H1 (cell line): ENCODE measurements around the gene TMEM258. TPM values are rescaled to one million over a fixed set of nuclear protein-coding genes. Genes with fewer than 3 reads are reported as not detected.

ENCODE experiments used
- CTCF ChIA-PET: fragments of 300-600 bp; sonication (Branson Sonifier 250); formaldehyde crosslinking; loops from one replicate; lab custom pipeline; 2021; ENCODE audit not compliant: partially characterized antibody; lab: Charles Lee
- POLR2A ChIA-PET: fragments of 300-600 bp; sonication (Branson Sonifier 250); formaldehyde crosslinking; loops from one replicate; lab custom pipeline; 2021; ENCODE audit warnings: inconsistent platforms; ENCODE audit not compliant: partially characterized antibody; lab: Charles Lee
- DNase-seq, 2 experiments: peaks; one replicate each; pipeline versions ENCODE4 v3.0.0 to v3.0.0-alpha.2; 2010 to 2022; ENCODE audit warnings: low spot score in 2 of 2, low read depth in 1 of 2, mixed read lengths in 1 of 2
- FAIRE-seq: peaks from 2 replicates; lab custom pipeline; 2011; peaks lifted over from hg19 to GRCh38; lab: Jason Lieb, UNC
- H2AFZ ChIP-seq: 2 replicates; pipeline ENCODE4 v1.8.1; 2012; ENCODE audit warnings: low read length, inconsistent platforms
- H2AK5ac ChIP-seq: 2 replicates; pipeline ENCODE4 v1.6.1; 2013; ENCODE audit warnings: low read depth, low read length
- H2BK120ac ChIP-seq: replicated peaks from 2 replicates; pipeline ENCODE3; 2013; ENCODE audit warnings: low read depth, low read length, inconsistent platforms
- H2BK12ac ChIP-seq: 2 replicates; pipeline ENCODE4 v1.6.1; 2013; ENCODE audit warnings: low read depth, low read length
- H2BK15ac ChIP-seq: 2 replicates; pipeline ENCODE4 v1.6.1; 2013; ENCODE audit warnings: low read length
- H2BK20ac ChIP-seq: 2 replicates; pipeline ENCODE4 v1.6.1; 2013; ENCODE audit warnings: low read length
- H2BK5ac ChIP-seq: 2 replicates; pipeline ENCODE4 v1.6.1; 2013; ENCODE audit warnings: low read depth, low read length
- H3K14ac ChIP-seq: 2 replicates; pipeline ENCODE4 v1.6.1; 2013; ENCODE audit warnings: inconsistent platforms; ENCODE audit not compliant: insufficient read length
- H3K18ac ChIP-seq: 2 replicates; pipeline ENCODE4 v1.6.1; 2013; ENCODE audit warnings: low read length; ENCODE audit errors: extremely low read depth
- H3K23ac ChIP-seq: 2 replicates; pipeline ENCODE4 v1.6.1; 2013; ENCODE audit warnings: inconsistent platforms; ENCODE audit not compliant: insufficient read length
- H3K23me2 ChIP-seq: 2 replicates; pipeline ENCODE4 v1.6.1; 2013; ENCODE audit warnings: low read depth, low read length
- H3K27ac ChIP-seq: 2 replicates; pipeline ENCODE4 v1.6.1; 2011; ENCODE audit warnings: low read depth, low read length, inconsistent platforms
- H3K27me3 ChIP-seq, 4 experiments: replicated peaks in 1 of 4; 1 replicate in 1 of 4; 2 replicates in 3 of 4; pipeline versions ENCODE4 v1.6.1 to v1.8.1; 2011 to 2013; ENCODE audit warnings: low read length in 3 of 4, mild to moderate bottlenecking in 3 of 4, inconsistent platforms in 2 of 4, mixed read lengths in 2 of 4, moderate library complexity in 1 of 4; ENCODE audit not compliant: control insufficient read depth in 3 of 4, insufficient read depth in 3 of 4; ENCODE audit errors: extremely low read depth in 1 of 4
- H3K36me3 ChIP-seq, 4 experiments: 2 replicates each; pipeline versions ENCODE4 v1.6.1 to v1.8.1; 2011 to 2013; ENCODE audit warnings: mild to moderate bottlenecking in 4 of 4, low read length in 3 of 4, moderate library complexity in 2 of 4, control low read depth in 1 of 4, inconsistent platforms in 1 of 4; ENCODE audit not compliant: insufficient read depth in 4 of 4, control insufficient read depth in 2 of 4
- H3K4ac ChIP-seq: replicated peaks from 2 replicates; pipeline ENCODE3; 2013; ENCODE audit warnings: low read length, low read depth, mixed read lengths, inconsistent platforms; ENCODE audit not compliant: insufficient read length
- H3K4me1 ChIP-seq, 4 experiments: replicated peaks in 1 of 4; 1 replicate in 1 of 4; 2 replicates in 3 of 4; pipeline versions ENCODE4 v1.6.1 to v1.8.1; 2011 to 2013; ENCODE audit warnings: low read length in 3 of 4, inconsistent platforms in 2 of 4, mixed read lengths in 1 of 4; ENCODE audit not compliant: insufficient read depth in 4 of 4, control insufficient read depth in 3 of 4
- H3K4me2 ChIP-seq, 2 experiments: 2 replicates each; pipeline versions ENCODE4 v1.6.1 to v1.8.1; 2011 to 2013; ENCODE audit warnings: low read depth in 2 of 2, low read length in 2 of 2, control low read depth in 1 of 2, inconsistent platforms in 1 of 2, mild to moderate bottlenecking in 1 of 2; ENCODE audit not compliant: insufficient read depth in 1 of 2
- H3K4me3 ChIP-seq, 4 experiments: fragments of 200-600, 300-600 bp in 1 of 4; sonication (generic), shearing (Covaris generic), sonication (Bioruptor Twin) in 1 of 4; 2 replicates each; pipeline versions ENCODE4 v1.5.1 to v1.8.1; 2011 to 2016; ENCODE audit warnings: low read length in 4 of 4, low read depth in 3 of 4, control low read depth in 2 of 4, inconsistent platforms in 2 of 4, mild to moderate bottlenecking in 2 of 4, mixed read lengths in 1 of 4, moderate library complexity in 1 of 4; ENCODE audit not compliant: insufficient read depth in 2 of 4; ENCODE audit errors: extremely low read depth in 1 of 4
- H3K56ac ChIP-seq: replicated peaks from 2 replicates; pipeline ENCODE3; 2013; ENCODE audit warnings: low read depth, mild to moderate bottlenecking, mixed read lengths, low read length, inconsistent platforms; ENCODE audit not compliant: insufficient read length
- H3K79me1 ChIP-seq: 2 replicates; pipeline ENCODE4 v1.6.1; 2013; ENCODE audit warnings: low read depth, low read length, control low read depth
- H3K79me2 ChIP-seq, 2 experiments: 2 replicates each; pipeline versions ENCODE4 v1.6.1 to v1.8.1; 2012 to 2013; ENCODE audit warnings: low read length in 2 of 2, mild to moderate bottlenecking in 2 of 2, inconsistent platforms in 1 of 2; ENCODE audit not compliant: insufficient read depth in 2 of 2, control insufficient read depth in 1 of 2
- H3K9ac ChIP-seq, 4 experiments: replicated peaks in 1 of 4; 1 replicate in 1 of 4; 2 replicates in 3 of 4; pipeline versions ENCODE4 v1.6.1 to v1.8.1; 2011 to 2013; ENCODE audit warnings: low read depth in 3 of 4, low read length in 3 of 4, control low read depth in 2 of 4, mild to moderate bottlenecking in 2 of 4, moderate library complexity in 2 of 4, inconsistent platforms in 1 of 4; ENCODE audit errors: extremely low read depth in 1 of 4
- H3K9me3 ChIP-seq, 2 experiments: 2 replicates each; pipeline versions ENCODE4 v1.6.1 to v1.8.1; 2012 to 2013; ENCODE audit warnings: mild to moderate bottlenecking in 2 of 2, moderate library complexity in 2 of 2, control low read depth in 1 of 2, inconsistent platforms in 1 of 2, low read depth in 1 of 2, low read length in 1 of 2, mixed read lengths in 1 of 2; ENCODE audit not compliant: insufficient read depth in 2 of 2
- H4K20me1 ChIP-seq, 2 experiments: replicated peaks in 1 of 2; 2 replicates each; pipeline versions ENCODE3 to v1.8.1; 2011 to 2013; ENCODE audit warnings: inconsistent platforms in 2 of 2, low read length in 2 of 2, mild to moderate bottlenecking in 1 of 2; ENCODE audit not compliant: insufficient read depth in 2 of 2, control insufficient read depth in 1 of 2
- H4K5ac ChIP-seq: 2 replicates; pipeline ENCODE4 v1.6.1; 2013; ENCODE audit warnings: low read length, low read depth, mixed read lengths, inconsistent platforms; ENCODE audit not compliant: insufficient read length
- H4K8ac ChIP-seq: 2 replicates; pipeline ENCODE4 v1.8.0; 2013; ENCODE audit warnings: mild to moderate bottlenecking, moderate library complexity, low read length, inconsistent platforms; ENCODE audit not compliant: insufficient read depth; ENCODE audit errors: extremely low read depth
- H4K91ac ChIP-seq: replicated peaks from 2 replicates; pipeline ENCODE3; 2013; ENCODE audit warnings: low read length, mixed read lengths, inconsistent platforms; ENCODE audit not compliant: insufficient read length
- whole genome bisulfite sequencing, 2 experiments: shearing (Covaris generic) in 1 of 2; methylation state at CpG; one replicate each; pipeline versions ENCODE4 v1.1.6 to v1.1.7; 2013 to 2015; ENCODE audit warnings: low lambda C conversion rate in 2 of 2, mixed read lengths in 2 of 2, inconsistent platforms in 1 of 2, low coverage in 1 of 2, missing lambda C conversion rate in 1 of 2; ENCODE audit not compliant: insufficient replicate concordance in 2 of 2, insufficient coverage in 1 of 2, insufficient read length in 1 of 2; ENCODE audit errors: extremely low coverage in 1 of 2, missing lambda C conversion rate in 1 of 2; 5-methylcytosine and 5-hydroxymethylcytosine counted together
- polyA plus RNA-seq, 7 experiments: library from polyadenylated mRNA; depleted of rRNA in 3 of 7; stranded (reverse) in 5 of 7; unstranded in 2 of 7; fragments of >200 nt in 5 of 7; fragments of 200-250 nt in 2 of 7; gene quantifications; 1 replicate in 5 of 7; 2 replicates in 1 of 7; 4 replicates in 1 of 7; pipeline versions ENCODE4 v1.2.1 to v1.2.3, GENCODE V29; 2011 to 2013; ENCODE audit warnings: missing spikeins in 2 of 7, mixed read lengths in 2 of 7
- total RNA-seq: library from RNA; stranded (reverse); fragmentation: NEBNext Ultra II Directional; extraction: Animal tissue kit (Norgen Biotek cat#: 25700); gene quantifications from 2 replicates; pipeline ENCODE4 v1.2.1, GENCODE V29; 2021

TMEM258 gene
- total and polyA plus RNA-seq, 2 of the 8 experiments (the other 6 are each of a cell fraction or from before 2014, with no cell fraction given): 186 to 759 TPM

GRCh38 chr11:61840371-61840770 lies 48.0 kb upstream of the TMEM258 start:
- 91% methylated on average over 7 of the region's 7 CpGs; no CpG with 5 or more reads in 1 of the 2 experiments for WGBS, 2 experiments
- CTCF ChIA-PET: interaction anchor here (1.1 to 1.2 kb wide), 2 partner anchors 11 to 40 kb away, joined by 3 read pairs; no protein-coding TSS in a partner anchor
- Histone ChIP-seq H2BK120ac (no peak overlapping the region), H2AFZ (no peak overlapping the region), H3K14ac (no peak overlapping the region), H3K4ac (no peak overlapping the region), H3K27me3 (no peaks in the 10 kb centered on the region; a peak in 1 of 7 replicates), H3K56ac (no peak overlapping the region), H2AK5ac (no peak overlapping the region), H3K27ac (no peak overlapping the region), H3K9me3 (no peaks in the 10 kb centered on the region), H3K36me3 (peaks cover 32 to 80% (median 61%) of the 10 kb centered on the region in 4 experiments), H3K18ac (no peak overlapping the region), H4K20me1 (peaks cover 7 to 24% of the 10 kb centered on the region in 2 experiments), H3K79me1 (peaks cover 7% of the 10 kb centered on the region; the same call in 1 of the 2 replicates), H2BK15ac (no peak overlapping the region), H2BK5ac (no peak overlapping the region), H3K9ac (no peak overlapping the region), H4K8ac (no peak overlapping the region), H3K79me2 (peaks cover 0 to 26% of the 10 kb centered on the region in 2 experiments; a peak in 2 of 4 replicates), H4K91ac (no peak overlapping the region), H2BK12ac (no peak overlapping the region), H3K4me1 (no peaks in the 10 kb centered on the region; a peak in 1 of 7 replicates), H3K23me2 (no peaks in the 10 kb centered on the region), H3K4me2 (no peak overlapping the region), H4K5ac (no peak overlapping the region), H3K23ac (no peak overlapping the region), H2BK20ac (no peak overlapping the region), H3K4me3 (no peak overlapping the region)
- POLR2A ChIA-PET: interaction anchor here (0.8 to 3.0 kb wide), 4 partner anchors 9 to 48 kb away, joined by 3 to 16 read pairs (median 6); partner anchors contain the start of genes FADS2, FEN1 and TMEM258
- no peak for DNase-seq
- no peak for FAIRE-seq
